Activated naive CD8-positive, alpha-beta T cell treated with anti-CD3 and anti-CD28 coated beads, Interleukin-2, amount 50 U/mL, for 16 hours (primary cell): ENCODE results near the gene ALDH1L1.
A peak's percentile ranks its signal among the peaks of the same experiment; 100 is the strongest.
"Not testable (repeated sequence)": the region's sequence is repeated elsewhere in the genome, so short reads cannot be mapped to it uniquely, and the experiment has no call there.

Experiments used
- DNase-seq: peaks from one replicate; pipeline ENCODE4 v3.0.0-alpha.2; 2020; ENCODE audit warnings: low read depth, low spot score

ALDH1L1 gene

GRCh38 chr3:126106336-126107202 lies 73.8 kb downstream of the ALDH1L1 start:
- no peak for DNase-seq

- DNase-seq = no peak
These were observed 74.6 kb downstream of the ALDH1L1 start for GRCh38 chr3:126105691-126106187.

GRCh38 chr3:126104742-126105605 lies 75.4 kb downstream of the ALDH1L1 start:
- no peak for DNase-seq

- DNase-seq = no peak
These were observed 76.3 kb downstream of the ALDH1L1 start for GRCh38 chr3:126104028-126104635.

GRCh38 chr3:126103121-126104027 lies 77.0 kb downstream of the ALDH1L1 start:
- no peak for DNase-seq

GRCh38 chr3:126102530-126102951 lies 77.8 kb downstream of the ALDH1L1 start:
- no peak for DNase-seq

GRCh38 chr3:126102011-126102410 lies 78.4 kb downstream of the ALDH1L1 start:
- no peak for DNase-seq

- DNase-seq = no peak
These were observed 78.8 kb downstream of the ALDH1L1 start for GRCh38 chr3:126101521-126101982.

- no peak for DNase-seq
These were observed 79.6 kb downstream of the ALDH1L1 start for GRCh38 chr3:126100634-126101301.

GRCh38 chr3:126100269-126100633 lies 80.1 kb downstream of the ALDH1L1 start:
- DNase-seq = no peak

- DNase-seq = no peak
These were observed 82.0 kb downstream of the ALDH1L1 start for GRCh38 chr3:126098391-126098858.

- no peak for DNase-seq
These were observed 82.6 kb downstream of the ALDH1L1 start for GRCh38 chr3:126097801-126098200.

- DNase-seq = not testable (repeated sequence)
These were observed 84.1 kb downstream of the ALDH1L1 start for GRCh38 chr3:126096274-126096673.

GRCh38 chr3:126092128-126092527 lies 88.3 kb downstream of the ALDH1L1 start:
- DNase-seq = not testable (repeated sequence)

- DNase-seq = no peak
These were observed 92.7 kb downstream of the ALDH1L1 start for GRCh38 chr3:126087552-126088175.

GRCh38 chr3:126085841-126086240 lies 94.5 kb downstream of the ALDH1L1 start:
- DNase-seq = no peak

- no peak for DNase-seq
These were observed 95.1 kb downstream of the ALDH1L1 start for GRCh38 chr3:126085276-126085675.

GRCh38 chr3:126084768-126085180 lies 95.6 kb downstream of the ALDH1L1 start:
- DNase-seq = no peak

GRCh38 chr3:126083913-126084767 lies 96.2 kb downstream of the ALDH1L1 start, which contains the start of gene SLC41A3:
Gene SLC41A3, minus strand, starts transcription at chr3:126084124. Its CDS starts 15,905 bp downstream, at chr3:126068219.
- DNase-seq = peak; percentile 66
